ENCODE measurements around the gene RPGR. TPM values are rescaled to one million over a fixed set of nuclear protein-coding genes. Genes with fewer than 3 reads are reported as not detected.

The RPGR gene
- total and polyA plus RNA-seq, 2 experiments from 2014 or later = 6.0 to 9.7 TPM

DNA sequence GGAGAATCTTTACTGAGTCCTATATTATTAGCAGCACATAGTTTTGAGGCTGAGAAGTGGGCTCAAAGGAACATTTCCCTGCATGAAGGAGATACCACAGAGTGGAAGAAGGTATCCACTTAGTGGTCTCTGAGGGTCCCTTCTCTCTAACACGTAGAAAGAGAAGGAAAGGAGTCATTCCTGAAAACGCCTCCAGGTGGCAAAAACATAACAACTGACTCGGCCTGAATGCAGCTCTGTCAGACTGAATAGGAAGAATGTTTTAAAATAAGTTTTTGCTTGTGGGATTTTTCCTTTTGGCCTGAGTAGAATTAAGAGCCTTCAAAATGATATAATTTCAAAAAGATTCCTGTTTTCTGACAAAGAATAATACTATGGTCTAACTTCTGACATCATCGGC lies 23.3 kb downstream of the RPGR start:
- H3K9me2 ChIP-seq (ENCODE audit: insufficient read depth) = no peaks in the 10 kb centered on the region
- H3K4me1 ChIP-seq (ENCODE audit: insufficient read depth) = no peaks in the 10 kb centered on the region
- no peak for TF ChIP-seq EZH2 (IDR thresholded peaks at IDR 0.05; ENCODE audit: insufficient read depth, poor library complexity, severe bottlenecking)
- TF ChIP-seq EZH2phosphoT487 (IDR thresholded peaks at IDR 0.05; ENCODE audit: insufficient read depth, low read depth) = no peak
- H2AFZ ChIP-seq = no peak overlapping the region
- no peaks in the 10 kb centered on the region for H3K79me2 ChIP-seq (ENCODE audit: insufficient read depth)
- no peak overlapping the region for H3K4me2 ChIP-seq (ENCODE audit: unreplicated experiment)
- no peak overlapping the region for H3K4me3 ChIP-seq
- no peak overlapping the region for H3K27ac ChIP-seq
- H4K20me1 ChIP-seq (ENCODE audit: insufficient read depth) = no peaks in the 10 kb centered on the region
- no peaks in the 10 kb centered on the region for H3K27me3 ChIP-seq (replicated peaks; ENCODE audit: insufficient read depth)
- in situ Hi-C loops (cut with MboI) = loop anchor here (25.0 kb wide), 1 partner anchor 392 kb away; no protein-coding TSS in a partner anchor
- WGBS, 2 experiments (ENCODE audit: low coverage in 1 of 2, low lambda C conversion rate in 2 of 2, missing lambda C conversion rate in 2 of 2) = 69 to 77% methylated on average over 4 of the region's 4 CpGs
- no peaks in the 10 kb centered on the region for H3K9me3 ChIP-seq (ENCODE audit: low read depth)
- no peaks in the 10 kb centered on the region for H3K36me3 ChIP-seq (ENCODE audit: low read depth)
- no peak overlapping the region for H3K9ac ChIP-seq
- H3F3A ChIP-seq (ENCODE audit: insufficient read depth) = no peaks in the 10 kb centered on the region
- DNase-seq = peak; percentile 21

- 90 to 100% methylated on average over 2 of the region's 2 CpGs for WGBS, 2 experiments (ENCODE audit: low coverage in 1 of 2, low lambda C conversion rate in 2 of 2, missing lambda C conversion rate in 2 of 2)
- Histone ChIP-seq H2AFZ (no peak overlapping the region), H3F3A (ENCODE audit: insufficient read depth) (no peaks in the 10 kb centered on the region), H3K36me3 (ENCODE audit: low read depth) (no peaks in the 10 kb centered on the region), H3K9me3 (ENCODE audit: low read depth) (no peaks in the 10 kb centered on the region), H3K4me1 (ENCODE audit: insufficient read depth) (no peaks in the 10 kb centered on the region), H3K79me2 (ENCODE audit: insufficient read depth) (no peaks in the 10 kb centered on the region), H3K27ac (no peak overlapping the region), H3K4me3 (no peak overlapping the region), H3K27me3 (replicated peaks; ENCODE audit: insufficient read depth) (no peaks in the 10 kb centered on the region), H3K4me2 (ENCODE audit: unreplicated experiment) (no peak overlapping the region), H3K9ac (no peak overlapping the region), H3K9me2 (ENCODE audit: insufficient read depth) (no peaks in the 10 kb centered on the region), H4K20me1 (ENCODE audit: insufficient read depth) (no peaks in the 10 kb centered on the region)
- no peak for TF ChIP-seq EZH2phosphoT487 (IDR thresholded peaks at IDR 0.05; ENCODE audit: insufficient read depth, low read depth)
- no peak for TF ChIP-seq EZH2 (IDR thresholded peaks at IDR 0.05; ENCODE audit: insufficient read depth, poor library complexity, severe bottlenecking)
- no peak for DNase-seq
- in situ Hi-C loops (cut with MboI) = no loop called here
These were observed 33.6 kb downstream of the RPGR start for GRCh38 chrX:38293741-38294140.

DNA sequence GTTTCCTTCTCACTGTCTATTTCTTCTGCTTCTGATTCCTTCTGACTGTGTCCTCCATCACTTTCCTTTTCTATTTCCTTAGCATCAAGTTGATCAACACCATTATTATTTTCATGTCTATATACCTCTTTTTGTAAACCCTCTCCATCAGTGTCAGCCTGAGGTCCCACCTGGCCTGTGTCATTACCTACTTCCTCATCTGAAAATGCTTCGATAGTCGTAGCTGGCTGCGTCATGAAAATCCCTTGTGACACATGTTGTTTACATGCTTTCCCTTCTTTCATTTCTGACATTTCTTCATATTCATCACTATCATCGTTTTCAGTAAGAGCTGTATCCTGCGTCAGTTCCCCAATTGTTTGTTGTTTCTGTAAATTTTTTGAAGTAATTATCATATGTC lies 39.6 kb downstream of the RPGR start:
- DNase-seq = no peak
- Histone ChIP-seq H3F3A (ENCODE audit: insufficient read depth) (no peaks in the 10 kb centered on the region), H3K4me3 (no peak overlapping the region), H3K9me2 (ENCODE audit: insufficient read depth) (no peaks in the 10 kb centered on the region), H3K79me2 (ENCODE audit: insufficient read depth) (no peaks in the 10 kb centered on the region), H3K36me3 (ENCODE audit: low read depth) (no peaks in the 10 kb centered on the region), H3K9me3 (ENCODE audit: low read depth) (no peaks in the 10 kb centered on the region), H2AFZ (no peak overlapping the region), H4K20me1 (ENCODE audit: insufficient read depth) (no peaks in the 10 kb centered on the region), H3K27me3 (replicated peaks; ENCODE audit: insufficient read depth) (no peaks in the 10 kb centered on the region), H3K4me2 (ENCODE audit: unreplicated experiment) (no peak overlapping the region), H3K4me1 (ENCODE audit: insufficient read depth) (no peaks in the 10 kb centered on the region), H3K27ac (no peak overlapping the region), H3K9ac (no peak overlapping the region)
- in situ Hi-C loops (cut with MboI) = no loop called here
- WGBS, 2 experiments (ENCODE audit: low coverage in 1 of 2, low lambda C conversion rate in 2 of 2, missing lambda C conversion rate in 2 of 2) = 97 to 98% methylated on average over 5 of the region's 5 CpGs
- TF ChIP-seq EZH2 (IDR thresholded peaks at IDR 0.05; ENCODE audit: insufficient read depth, poor library complexity, severe bottlenecking) = no peak

GRCh38 chrX:38285649-38286048 lies 41.7 kb downstream of the RPGR start:
- H3K9me2 ChIP-seq (ENCODE audit: insufficient read depth) = no peaks in the 10 kb centered on the region
- WGBS, 2 experiments (ENCODE audit: low coverage in 1 of 2, low lambda C conversion rate in 2 of 2, missing lambda C conversion rate in 2 of 2) = 100% methylated on average over 1 of the region's 1 CpG
- H3K79me2 ChIP-seq (ENCODE audit: insufficient read depth) = no peaks in the 10 kb centered on the region
- H3K36me3 ChIP-seq (ENCODE audit: low read depth) = no peaks in the 10 kb centered on the region
- no peaks in the 10 kb centered on the region for H3K9me3 ChIP-seq (ENCODE audit: low read depth)
- H3K9ac ChIP-seq = no peak overlapping the region
- no peak for TF ChIP-seq EZH2phosphoT487 (IDR thresholded peaks at IDR 0.05; ENCODE audit: insufficient read depth, low read depth)
- TF ChIP-seq EZH2 (IDR thresholded peaks at IDR 0.05; ENCODE audit: insufficient read depth, poor library complexity, severe bottlenecking) = no peak
- no peak overlapping the region for H3K27ac ChIP-seq
- H3K4me2 ChIP-seq (ENCODE audit: unreplicated experiment) = no peak overlapping the region
- in situ Hi-C loops (cut with MboI) = no loop called here
- no peak for DNase-seq
- H3F3A ChIP-seq (ENCODE audit: insufficient read depth) = no peaks in the 10 kb centered on the region
- no peak overlapping the region for H2AFZ ChIP-seq
- H4K20me1 ChIP-seq (ENCODE audit: insufficient read depth) = no peaks in the 10 kb centered on the region
- H3K27me3 ChIP-seq (replicated peaks; ENCODE audit: insufficient read depth) = no peaks in the 10 kb centered on the region
- H3K4me1 ChIP-seq (ENCODE audit: insufficient read depth) = no peaks in the 10 kb centered on the region
- H3K4me3 ChIP-seq = no peak overlapping the region

- H2AFZ ChIP-seq = no peak overlapping the region
- no peak for TF ChIP-seq EZH2phosphoT487 (IDR thresholded peaks at IDR 0.05; ENCODE audit: insufficient read depth, low read depth)
- TF ChIP-seq EZH2 (IDR thresholded peaks at IDR 0.05; ENCODE audit: insufficient read depth, poor library complexity, severe bottlenecking) = no peak
- peak; percentile 37 for DNase-seq
- no peaks in the 10 kb centered on the region for H3K9me3 ChIP-seq (ENCODE audit: low read depth)
- no peak overlapping the region for H3K4me2 ChIP-seq (ENCODE audit: unreplicated experiment)
- H3F3A ChIP-seq (ENCODE audit: insufficient read depth) = no peaks in the 10 kb centered on the region
- H3K4me1 ChIP-seq (ENCODE audit: insufficient read depth) = peaks cover 8% of the 10 kb centered on the region
- H3K4me3 ChIP-seq = no peak overlapping the region
- no peak overlapping the region for H3K27ac ChIP-seq
- H3K9me2 ChIP-seq (ENCODE audit: insufficient read depth) = no peaks in the 10 kb centered on the region
- H4K20me1 ChIP-seq (ENCODE audit: insufficient read depth) = no peaks in the 10 kb centered on the region
- in situ Hi-C loops (cut with MboI) = no loop called here
- H3K27me3 ChIP-seq (replicated peaks; ENCODE audit: insufficient read depth) = no peaks in the 10 kb centered on the region
- H3K36me3 ChIP-seq (ENCODE audit: low read depth) = no peaks in the 10 kb centered on the region
- H3K79me2 ChIP-seq (ENCODE audit: insufficient read depth) = no peaks in the 10 kb centered on the region
- WGBS, 2 experiments (ENCODE audit: low coverage in 1 of 2, low lambda C conversion rate in 2 of 2, missing lambda C conversion rate in 2 of 2) = 24 to 30% methylated on average over 1 of the region's 1 CpG
- no peak overlapping the region for H3K9ac ChIP-seq
These were observed 45.3 kb downstream of the RPGR start for GRCh38 chrX:38282049-38282448.

All from GM23248 (cell line).